ENCODE measurements around the gene SULT1A3.
"Not testable (repeated sequence)": the region's sequence is repeated elsewhere in the genome, so short reads cannot be mapped to it uniquely, and the experiment has no call there.

SULT1A3 gene

DNA sequence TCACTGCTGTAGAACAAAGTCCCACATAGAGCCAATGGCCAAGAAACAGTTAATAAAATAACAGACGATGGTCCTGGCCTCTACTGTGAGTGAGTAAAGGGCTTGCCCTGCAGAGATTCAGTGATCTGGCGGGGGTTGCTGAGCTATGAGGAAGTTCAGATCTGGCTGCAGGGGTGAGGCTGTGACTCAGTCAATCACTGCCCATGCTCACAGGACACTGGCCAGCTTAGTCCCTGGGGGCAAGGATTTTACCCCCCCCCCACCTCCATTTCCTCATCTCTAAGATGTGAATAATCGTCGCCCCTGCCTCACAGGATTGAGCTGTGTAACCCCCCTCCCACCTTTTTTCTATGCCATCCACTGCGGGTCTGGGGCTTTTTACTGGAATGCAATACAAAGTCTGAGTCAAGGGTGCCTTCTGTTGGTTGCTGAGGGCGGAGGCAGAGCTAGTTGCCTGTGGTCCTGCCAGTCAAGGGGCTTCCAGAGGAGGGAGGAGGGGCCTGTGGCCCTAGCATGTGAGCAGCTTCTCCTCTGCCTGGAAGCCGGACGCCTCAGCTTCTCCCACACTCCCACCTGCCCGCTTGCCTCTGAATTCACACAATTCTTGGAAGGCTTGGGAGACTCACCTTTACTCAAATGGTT, 8.1 kb downstream of the SULT1A3 start:
- DNase-seq (ENCODE audit: low read depth); H3K4me3 ChIP-seq (ENCODE audit: low read depth, low read length): not testable (repeated sequence)

DNA sequence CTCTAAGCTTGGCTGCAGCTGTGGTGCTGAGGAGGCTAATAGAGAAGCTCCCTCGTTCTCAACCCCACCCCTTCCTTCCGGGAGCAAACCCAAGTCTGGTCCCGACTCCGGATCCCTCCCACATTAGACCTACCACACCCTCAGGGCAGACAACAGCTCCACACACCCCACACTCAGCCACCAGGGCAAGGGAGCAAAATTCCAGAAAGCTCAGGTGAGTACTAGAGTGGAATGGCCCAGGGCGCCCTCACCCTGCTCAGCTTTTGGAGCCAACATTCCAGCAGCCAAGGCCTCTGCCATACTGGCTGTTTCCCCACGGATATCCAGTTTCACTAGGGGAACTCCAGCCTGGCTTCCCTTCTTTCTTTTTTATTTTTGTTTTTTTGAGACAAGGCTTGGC, 10.0 kb downstream of the SULT1A3 start:
- H3K4me3 ChIP-seq (ENCODE audit: low read depth, low read length); DNase-seq (ENCODE audit: low read depth): not testable (repeated sequence)

DNA sequence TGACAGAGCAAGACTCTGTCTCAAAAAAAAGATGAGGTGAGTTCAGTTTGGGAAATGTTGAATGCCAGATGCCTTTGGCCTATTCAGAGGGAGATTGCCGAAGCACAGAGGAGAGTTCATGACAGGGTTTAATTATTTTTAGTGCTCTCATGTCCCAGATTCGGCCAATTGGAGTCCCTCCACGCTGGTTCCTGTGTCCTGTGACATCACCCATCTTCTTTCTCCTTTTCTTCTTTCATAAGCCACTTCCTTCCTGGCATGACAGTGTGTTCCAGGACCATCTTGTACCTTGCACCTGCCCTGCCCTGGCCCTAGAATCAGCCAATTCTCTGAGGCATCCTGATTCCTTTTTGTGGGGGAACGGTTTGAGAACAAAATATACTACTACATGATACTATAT, 12.4 kb downstream of the SULT1A3 start:
- DNase-seq (ENCODE audit: low read depth), result not testable (repeated sequence)

DNA sequence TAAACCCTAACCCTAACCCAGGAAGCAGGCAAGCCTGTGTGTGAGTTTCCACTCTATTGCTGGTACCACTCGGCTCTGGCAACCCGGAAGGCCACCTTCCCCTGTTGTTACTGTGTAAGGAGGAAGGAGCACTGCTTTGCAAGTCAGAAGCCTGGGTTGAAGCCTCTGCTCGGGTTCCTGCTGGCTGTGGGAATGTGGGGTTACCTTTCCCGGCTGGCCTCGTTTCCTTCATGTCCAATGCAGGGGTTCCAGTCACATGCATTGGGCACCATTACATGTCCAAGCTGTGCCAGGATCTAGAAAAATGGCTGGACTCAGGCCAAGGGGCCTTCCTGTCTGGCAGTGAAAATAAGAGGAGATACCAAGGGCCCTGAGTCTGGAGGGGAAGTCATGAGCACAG, 18.0 kb downstream of the SULT1A3 start:
- DNase-seq (ENCODE audit: low read depth); H3K4me3 ChIP-seq (ENCODE audit: low read depth, low read length): not testable (repeated sequence)

More for the DNA sequence above, 12.4 kb downstream of the SULT1A3 start:
- H3K4me3 ChIP-seq (ENCODE audit: low read depth, low read length), result not testable (repeated sequence)

DNA sequence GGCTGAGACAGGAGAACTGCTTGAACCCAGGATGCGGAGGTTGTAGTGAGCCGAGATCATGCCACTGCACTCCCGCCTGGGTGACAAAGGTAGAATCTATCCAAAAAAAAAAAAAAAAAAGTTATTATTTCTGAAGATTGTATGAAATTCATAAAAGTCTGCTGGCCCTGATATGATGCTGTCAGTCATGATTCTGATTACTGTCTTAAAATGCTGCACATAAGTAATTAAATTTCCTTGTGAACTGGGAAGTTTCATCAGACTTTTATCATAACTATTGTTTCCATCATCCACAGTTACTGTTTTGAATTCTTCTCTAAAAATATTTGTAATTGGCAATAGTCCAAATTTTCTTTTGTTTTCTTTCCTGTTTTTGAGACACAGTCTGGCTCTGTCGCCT, 49.3 kb downstream of the SULT1A3 start, which contains the start of gene NPIPB13:
Gene NPIPB13 (minus strand): TSS at position 101 of the 400 bp plus-strand sequence. CDS start 2,906 bp downstream, outside the sequence.
- H3K4me3 ChIP-seq (ENCODE audit: low read depth, low read length); DNase-seq (ENCODE audit: low read depth): not testable (repeated sequence)
